Midbrain (tissue), 1 donor: ENCODE measurements around the gene LCP1.
"Not testable (repeated sequence)": the region's sequence is repeated elsewhere in the genome, so short reads cannot be mapped to it uniquely, and the experiment has no call there.

Source experiments
- DNase-seq: peaks from one replicate; lab custom pipeline; 2025; lab: John Stamatoyannopoulos, UW

Gene LCP1, protein sequence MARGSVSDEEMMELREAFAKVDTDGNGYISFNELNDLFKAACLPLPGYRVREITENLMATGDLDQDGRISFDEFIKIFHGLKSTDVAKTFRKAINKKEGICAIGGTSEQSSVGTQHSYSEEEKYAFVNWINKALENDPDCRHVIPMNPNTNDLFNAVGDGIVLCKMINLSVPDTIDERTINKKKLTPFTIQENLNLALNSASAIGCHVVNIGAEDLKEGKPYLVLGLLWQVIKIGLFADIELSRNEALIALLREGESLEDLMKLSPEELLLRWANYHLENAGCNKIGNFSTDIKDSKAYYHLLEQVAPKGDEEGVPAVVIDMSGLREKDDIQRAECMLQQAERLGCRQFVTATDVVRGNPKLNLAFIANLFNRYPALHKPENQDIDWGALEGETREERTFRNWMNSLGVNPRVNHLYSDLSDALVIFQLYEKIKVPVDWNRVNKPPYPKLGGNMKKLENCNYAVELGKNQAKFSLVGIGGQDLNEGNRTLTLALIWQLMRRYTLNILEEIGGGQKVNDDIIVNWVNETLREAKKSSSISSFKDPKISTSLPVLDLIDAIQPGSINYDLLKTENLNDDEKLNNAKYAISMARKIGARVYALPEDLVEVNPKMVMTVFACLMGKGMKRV

DNA sequence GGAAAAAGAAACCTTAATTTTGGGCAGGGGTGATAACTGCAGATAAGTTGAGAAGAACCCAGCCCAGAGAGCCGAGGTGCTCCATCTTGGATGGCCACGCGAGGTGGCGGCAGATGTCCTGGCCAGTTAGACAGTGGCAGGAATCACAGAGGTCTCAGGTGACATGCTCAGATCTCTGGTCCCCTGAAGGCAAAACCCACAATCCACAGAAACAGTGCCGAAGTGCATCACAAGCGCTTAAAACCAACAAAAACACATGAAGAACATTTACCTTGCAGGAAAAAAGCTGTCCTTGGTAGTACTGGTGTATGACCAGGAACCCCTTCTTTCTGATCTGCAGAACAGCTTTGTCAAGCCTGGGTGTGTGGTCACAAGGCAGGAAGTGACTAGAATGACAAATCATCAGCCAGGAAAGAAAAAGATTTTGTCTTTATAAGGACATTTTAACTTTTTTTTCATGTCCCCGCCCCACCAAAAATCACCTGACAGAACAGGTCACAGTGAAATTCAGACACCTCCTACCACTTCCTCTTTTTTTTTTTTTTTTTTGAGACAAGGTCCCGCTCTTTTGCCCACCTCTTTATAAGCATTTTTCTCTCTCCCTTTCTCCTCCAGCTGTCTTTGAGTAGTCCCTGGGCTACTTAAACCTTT is at the start of gene LCP1:
TSS of gene LCP1 (minus strand) at position 338 of the 651 bp plus-strand sequence. CDS start 22,515 bp downstream, outside the sequence.
- DNase-seq: no peak

GRCh38 chr13:46229251-46229650 is 47.3 kb upstream of the LCP1 start:
- no peak for DNase-seq

- not testable (repeated sequence) for DNase-seq
These were observed 38.3 kb upstream of the LCP1 start for GRCh38 chr13:46220234-46220633.

- DNase-seq: not testable (repeated sequence)
These were observed 32.8 kb upstream of the LCP1 start for GRCh38 chr13:46214741-46215140.

DNA sequence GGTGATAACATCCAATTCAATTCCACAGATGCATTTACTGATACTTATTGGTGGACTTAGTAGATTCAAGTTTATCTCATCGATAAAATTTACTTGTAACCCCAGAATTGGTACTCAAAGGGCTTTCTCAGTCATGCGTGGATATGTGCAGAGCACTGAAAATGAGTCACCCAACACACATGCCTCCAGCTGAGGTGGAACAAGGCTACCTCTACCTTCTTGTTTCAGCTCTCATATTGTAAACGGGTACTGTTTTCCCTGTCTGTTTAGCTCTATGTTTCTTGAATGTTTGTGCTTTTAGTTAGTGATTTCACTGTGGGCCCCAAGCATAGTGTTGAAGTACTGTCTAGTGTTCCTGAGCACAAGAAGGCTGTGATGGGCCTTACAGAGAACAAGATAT is 31.3 kb upstream of the LCP1 start:
- no peak for DNase-seq

- peak; percentile 82 for DNase-seq
These were observed 29.7 kb upstream of the LCP1 start, which contains the start of gene LRRC63 for GRCh38 chr13:46211483-46212351. Gene LRRC63 (plus strand): TSS chr13:46211928. CDS start chr13:46213035, 1,107 bp downstream.

DNA sequence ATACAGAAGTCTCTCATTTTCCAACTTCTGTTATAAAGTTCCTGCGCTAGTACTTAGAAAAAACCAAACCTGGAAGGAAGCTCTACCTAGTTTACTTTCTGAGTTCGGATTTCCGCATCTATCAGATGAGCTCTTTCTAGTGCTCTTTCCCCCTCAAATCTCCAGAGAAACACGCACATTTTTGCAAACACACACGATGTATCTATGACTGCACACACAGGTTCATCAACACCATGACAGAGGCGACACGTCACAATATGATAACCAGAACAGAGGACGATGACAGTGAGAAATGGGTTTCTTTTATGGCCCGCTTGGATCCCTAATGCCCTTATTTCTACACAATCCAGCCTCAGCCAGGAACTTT is 29.1 kb upstream of the LCP1 start:
- DNase-seq: peak; percentile 49

GRCh38 chr13:46210362-46211083 is 28.5 kb upstream of the LCP1 start:
- DNase-seq: no peak

- DNase-seq: no peak
These were observed 25.9 kb upstream of the LCP1 start for GRCh38 chr13:46207828-46208227.

- no peak for DNase-seq
These were observed 24.2 kb upstream of the LCP1 start for GRCh38 chr13:46206143-46206542.

GRCh38 chr13:46202966-46203365 is 21.0 kb upstream of the LCP1 start:
- no peak for DNase-seq

GRCh38 chr13:46202188-46202795 is 20.3 kb upstream of the LCP1 start:
- DNase-seq: no peak

- no peak for DNase-seq
These were observed 16.8 kb upstream of the LCP1 start for GRCh38 chr13:46198696-46199193.

GRCh38 chr13:46197299-46198048 is 15.5 kb upstream of the LCP1 start:
- no peak for DNase-seq

DNA sequence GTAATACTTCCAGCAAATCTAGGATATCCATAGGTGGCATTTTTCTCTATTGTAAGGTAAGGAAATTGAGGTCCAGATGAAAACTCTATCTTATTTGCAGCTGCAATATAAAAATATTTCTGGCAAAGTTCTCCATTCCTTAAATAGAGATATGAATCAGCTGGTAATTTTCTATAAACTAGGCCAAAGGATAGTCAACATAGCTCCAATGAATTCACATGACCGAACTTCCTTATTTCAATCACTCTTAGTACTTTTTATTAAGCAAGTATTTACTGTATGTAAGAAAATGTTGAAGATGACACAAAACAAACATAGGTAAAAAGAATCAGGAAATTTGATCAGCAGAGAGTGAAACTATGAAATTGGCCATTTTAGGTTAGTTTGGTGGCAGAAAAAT is 13.0 kb upstream of the LCP1 start:
- no peak for DNase-seq

DNA sequence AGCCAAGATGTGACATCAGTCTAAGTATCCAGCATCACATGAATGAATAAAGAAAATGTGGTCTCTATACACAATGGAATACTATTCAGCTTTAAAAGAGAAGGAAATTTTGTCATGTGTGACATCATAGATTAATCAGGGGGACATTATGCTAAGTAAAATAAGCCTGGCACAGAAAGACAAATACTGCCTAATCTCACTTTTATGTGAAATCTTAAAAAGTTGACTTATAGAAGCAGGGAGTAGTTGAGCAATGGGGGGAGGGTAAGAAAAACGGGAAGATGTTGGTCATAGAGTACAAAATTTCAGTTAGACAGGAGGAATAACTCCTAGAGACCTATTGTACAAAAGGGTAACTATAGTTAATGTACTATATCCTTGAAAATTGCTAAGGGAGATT is 10.4 kb upstream of the LCP1 start:
- DNase-seq: no peak

GRCh38 chr13:46185634-46186033 is 3.7 kb upstream of the LCP1 start:
- DNase-seq: no peak

DNA sequence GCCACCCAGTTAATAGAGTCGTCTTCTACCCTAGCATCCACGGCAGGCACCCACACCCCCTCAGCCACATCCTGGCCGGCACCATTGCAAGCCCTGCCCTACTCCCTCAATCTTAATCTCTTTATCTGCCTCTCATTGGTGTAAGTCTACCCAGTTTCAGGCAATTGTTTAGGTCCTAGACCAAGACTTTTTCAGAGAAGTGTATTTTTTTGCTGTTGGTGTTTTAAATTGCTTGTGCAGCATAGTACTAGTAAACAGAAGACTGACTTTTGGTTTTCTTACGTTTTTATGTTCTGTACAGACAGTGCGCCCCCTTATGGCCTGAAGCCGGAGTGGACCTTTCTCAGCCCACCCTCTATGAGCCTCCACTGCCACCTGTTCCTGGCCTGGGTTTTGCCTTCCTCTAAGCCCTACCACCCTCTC is 2.3 kb upstream of the LCP1 start:
- DNase-seq: peak; percentile 10

GRCh38 chr13:46183018-46183946 is 1.3 kb upstream of the LCP1 start:
- no peak for DNase-seq
